GM12873 (cell line): ENCODE measurements around the gene TMPRSS4.

ENCODE experiments used
- CTCF ChIP-seq: IDR thresholded peaks from 2 replicates; pipeline ENCODE4 v1.5.1; 2012; ENCODE audit warnings: low read depth, mild to moderate bottlenecking, moderate library complexity, low read length, control low read depth; ENCODE audit not compliant: insufficient read depth; ENCODE audit errors: missing control alignments

TMPRSS4 gene

GRCh38 chr11:118102721-118103261 is 25.9 kb downstream of the TMPRSS4 start:
- TF ChIP-seq CTCF, result no peak

DNA sequence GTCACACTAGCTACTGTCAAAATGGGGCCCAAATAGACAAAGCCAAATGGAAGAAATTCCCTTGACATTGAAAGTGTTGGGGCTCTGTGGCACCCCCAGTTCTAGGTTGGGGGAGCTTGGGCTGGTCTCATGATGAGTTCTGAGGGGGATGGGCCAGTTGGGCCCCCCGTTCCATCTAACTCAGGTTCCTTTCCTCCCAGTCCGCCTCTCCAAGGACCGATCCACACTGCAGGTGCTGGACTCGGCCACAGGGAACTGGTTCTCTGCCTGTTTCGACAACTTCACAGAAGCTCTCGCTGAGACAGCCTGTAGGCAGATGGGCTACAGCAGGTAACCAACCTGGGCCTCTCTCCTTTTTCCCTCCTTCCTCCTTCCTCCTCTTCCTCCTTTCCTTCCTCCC is 27.6 kb downstream of the TMPRSS4 start:
- TF ChIP-seq CTCF, result no peak

DNA sequence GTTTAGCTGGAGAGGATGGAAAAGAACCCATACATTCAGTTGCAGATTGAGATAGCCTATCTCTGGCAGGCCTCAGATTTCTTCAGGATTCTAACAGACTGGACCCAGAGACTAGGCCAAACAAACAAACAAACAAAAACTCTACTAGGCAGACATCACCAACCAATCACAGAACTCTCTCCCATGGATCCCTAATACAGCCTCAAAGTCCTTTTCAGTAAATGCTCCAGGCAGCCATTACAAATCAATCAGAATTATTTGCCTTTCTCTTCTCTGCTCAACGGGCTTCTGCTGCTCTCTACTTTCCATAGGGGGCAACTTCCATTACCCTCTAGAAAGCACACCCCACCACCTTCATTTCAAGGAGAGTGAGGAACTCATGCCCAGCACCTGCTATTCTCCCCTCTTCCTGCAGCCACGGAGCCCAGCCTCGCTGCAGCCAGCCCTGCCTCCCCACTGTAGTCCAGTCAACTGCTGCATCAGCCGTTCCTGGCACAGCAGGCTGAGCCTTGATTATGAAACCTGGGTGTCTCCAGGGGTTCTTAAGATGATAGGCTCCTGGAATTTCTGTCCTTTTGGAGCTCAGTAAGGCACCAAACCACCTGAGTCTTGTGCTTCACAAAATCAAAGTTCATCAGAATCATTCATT is 28.9 kb downstream of the TMPRSS4 start:
- no peak for TF ChIP-seq CTCF

GRCh38 chr11:118106789-118107335 is 30.0 kb downstream of the TMPRSS4 start:
- no peak for TF ChIP-seq CTCF

DNA sequence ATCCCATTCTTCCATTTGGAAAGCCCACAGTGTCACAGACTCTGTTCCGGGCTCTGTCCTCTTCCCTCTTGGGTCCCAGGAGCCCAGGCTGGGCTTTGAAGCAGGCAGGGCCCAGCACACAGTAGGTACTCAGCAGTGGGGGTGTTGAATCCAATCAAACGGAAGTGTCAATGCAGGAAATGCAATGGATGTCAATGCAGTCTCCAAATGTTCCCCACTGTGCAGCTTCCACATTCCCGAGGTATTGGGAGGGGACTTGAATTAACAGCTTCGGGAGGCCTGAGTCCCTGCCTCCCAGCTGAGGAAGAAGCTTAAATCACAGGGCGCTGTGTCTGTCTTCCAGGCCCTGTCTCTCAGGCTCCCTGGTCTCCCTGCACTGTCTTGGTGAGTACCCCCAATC is 31.6 kb downstream of the TMPRSS4 start:
- TF ChIP-seq CTCF, result no peak

DNA sequence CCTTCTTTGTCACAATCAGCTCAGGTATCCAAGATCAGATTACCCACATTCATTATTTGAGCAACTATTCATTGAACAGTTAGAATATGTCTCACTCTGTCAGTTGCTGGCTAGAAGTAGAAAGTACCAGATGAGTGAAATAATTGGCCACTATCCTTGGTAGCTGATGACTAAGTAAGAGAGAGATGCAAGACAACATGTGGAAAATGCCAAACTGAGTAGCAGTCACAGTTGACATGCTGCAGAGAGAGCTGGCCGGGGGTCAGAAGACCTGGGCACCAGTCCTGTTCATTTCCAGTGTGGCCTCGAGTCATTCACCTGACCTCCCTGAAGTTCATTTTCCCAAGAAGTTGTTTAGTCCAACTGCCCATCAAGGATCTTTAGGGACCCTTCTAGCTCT is 32.4 kb downstream of the TMPRSS4 start:
- no peak for TF ChIP-seq CTCF

DNA sequence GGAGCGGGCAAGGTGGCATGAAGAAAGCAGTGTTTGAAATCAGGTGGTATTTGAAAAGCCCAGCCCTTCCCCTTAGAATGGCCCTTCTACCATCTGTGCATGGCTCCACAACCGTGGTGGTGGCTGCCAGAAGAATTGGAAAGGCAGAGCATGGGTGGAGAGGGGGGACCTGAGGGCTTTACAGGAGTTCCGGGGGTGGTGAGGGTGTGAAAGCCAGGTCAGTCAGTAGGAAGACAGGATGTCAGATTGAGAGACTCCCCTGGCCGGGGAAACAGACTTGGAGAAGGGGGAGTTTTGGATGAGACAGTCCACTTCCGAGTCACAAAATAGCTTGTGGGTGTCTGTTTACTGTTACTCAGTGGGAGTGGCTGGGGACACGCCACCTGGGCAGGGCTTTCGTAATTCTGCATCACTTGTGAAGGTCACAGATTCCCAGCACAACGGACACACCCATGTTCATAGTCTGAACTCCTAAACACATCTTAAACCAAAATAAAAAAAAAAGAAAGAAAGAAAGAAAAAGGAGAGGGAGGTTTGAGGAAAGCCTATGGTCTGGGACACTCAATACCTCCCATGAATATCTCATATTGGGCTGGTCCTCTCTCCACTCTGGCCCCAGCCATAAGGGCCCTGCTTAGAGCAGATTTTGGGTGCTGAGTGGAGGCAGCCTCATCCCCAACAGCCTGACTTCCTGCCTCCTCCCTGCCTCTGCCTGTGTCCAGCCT is 34.3 kb downstream of the TMPRSS4 start:
- TF ChIP-seq CTCF, result no peak
